B cell (primary cell): ENCODE results near the gene KLHL13. TPM values are rescaled to one million over a fixed set of nuclear protein-coding genes. Genes with fewer than 3 reads are reported as not detected.

ENCODE experiments used
- ATAC-seq: fragments of 200-7000 bp; cut with Tn5 transposase; one replicate; pipeline ENCODE4 v1.10.0; 2021; ENCODE audit warnings: low read depth, mild to moderate bottlenecking, moderate number of reproducible peaks, moderate library complexity
- CTCF ChIA-PET: fragments of 350-600 bp; sonication (Branson Sonifier 250); formaldehyde crosslinking; loops from one replicate; lab custom pipeline; 2021; ENCODE audit warnings: antibody characterized with exemption, inconsistent platforms; lab: Charles Lee
- POLR2A ChIA-PET: fragments of 350-600 bp; sonication (Branson Sonifier 250); formaldehyde crosslinking; loops from one replicate; lab custom pipeline; 2021; ENCODE audit warnings: antibody characterized with exemption; lab: Charles Lee
- DNase-seq: peaks from one replicate; pipeline ENCODE4 v3.0.0; 2013
- H2AFZ ChIP-seq: 2 replicates; pipeline ENCODE4 v1.6.1; 2012; ENCODE audit warnings: mild to moderate bottlenecking, low read depth, low read length; ENCODE audit not compliant: insufficient read depth, poor library complexity, severe bottlenecking
- H3K27ac ChIP-seq, 2 donors: 1 replicate in 1 of 2; 2 replicates in 1 of 2; pipeline ENCODE4 v1.5.1; 2012 to 2013; ENCODE audit warnings: low read length in 2 of 2, mild to moderate bottlenecking in 2 of 2, moderate library complexity in 1 of 2
- H3K27me3 ChIP-seq, 4 experiments: fragments of 200-600 bp in 1 of 4; sonication (generic) in 1 of 4; replicated peaks in 1 of 4; 1 replicate in 2 of 4; 2 replicates in 2 of 4; pipeline versions ENCODE4 v1.6.1 to v1.7.0; 2013 to 2016; ENCODE audit warnings: low read length in 3 of 4, mild to moderate bottlenecking in 2 of 4, mixed read lengths in 1 of 4, moderate library complexity in 1 of 4; ENCODE audit not compliant: insufficient read depth in 4 of 4, control insufficient read depth in 3 of 4; ENCODE audit errors: control extremely low read depth in 1 of 4
- H3K36me3 ChIP-seq, 2 experiments: replicated peaks in 1 of 2; 1 replicate in 1 of 2; 2 replicates in 1 of 2; pipeline versions ENCODE4 v1.6.1 to v1.7.1; 2013; ENCODE audit warnings: low read length in 1 of 2; ENCODE audit not compliant: insufficient read depth in 2 of 2, control insufficient read depth in 1 of 2; ENCODE audit errors: control extremely low read depth in 1 of 2, extremely low read depth in 1 of 2
- H3K4me1 ChIP-seq, 2 donors: fragments of 200-600 bp in 1 of 2; sonication (generic) in 1 of 2; 1 replicate in 1 of 2; 2 replicates in 1 of 2; pipeline versions ENCODE4 v1.5.1 to v1.6.1; 2013 to 2017; ENCODE audit warnings: low read length in 2 of 2; ENCODE audit not compliant: control insufficient read depth in 2 of 2, insufficient read depth in 2 of 2
- H3K4me2 ChIP-seq: replicated peaks from 2 replicates; pipeline ENCODE3; 2012; ENCODE audit warnings: mild to moderate bottlenecking, low read depth, low read length; ENCODE audit not compliant: poor library complexity, severe bottlenecking
- H3K4me3 ChIP-seq, 5 experiments: fragments of 200-600 bp in 1 of 5; sonication (generic) in 1 of 5; 1 replicate in 3 of 5; 2 replicates in 2 of 5; pipeline versions ENCODE4 v1.5.1 to v1.7.0; 2011 to 2016; ENCODE audit warnings: low read length in 4 of 5, mild to moderate bottlenecking in 4 of 5, low read depth in 2 of 5, control low read depth in 1 of 5, moderate library complexity in 1 of 5; ENCODE audit not compliant: insufficient read depth in 1 of 5; ENCODE audit errors: control extremely low read depth in 1 of 5, extremely low read depth in 1 of 5
- H3K79me2 ChIP-seq: fragments of 200-600 bp; sonication (generic); one replicate; pipeline ENCODE4 v1.6.0; 2016; ENCODE audit warnings: low read length; ENCODE audit not compliant: control insufficient read depth, insufficient read depth
- H3K9ac ChIP-seq: fragments of 200-600 bp; sonication (generic); 2 replicates; pipeline ENCODE4 v1.6.1; 2017; ENCODE audit warnings: mild to moderate bottlenecking, low read length, moderate library complexity
- H3K9me3 ChIP-seq, 3 donors: one replicate each; pipeline versions ENCODE4 v1.6.1 to v1.7.1; 2013; ENCODE audit warnings: low read length in 2 of 3; ENCODE audit not compliant: control insufficient read depth in 2 of 3, insufficient read depth in 1 of 3; ENCODE audit errors: control extremely low read depth in 1 of 3
- H4K20me1 ChIP-seq: 2 replicates; pipeline ENCODE4 v1.6.0; 2012; ENCODE audit warnings: mild to moderate bottlenecking, low read length; ENCODE audit not compliant: insufficient read depth, control insufficient read depth, poor library complexity, severe bottlenecking
- H3K27ac Mint-ChIP-seq: one replicate; pipeline ENCODE4 v1.8.0; 2021; ENCODE audit warnings: mixed read lengths
- H3K27me3 Mint-ChIP-seq: one replicate; pipeline ENCODE4 v1.8.0; 2021; ENCODE audit warnings: mixed read lengths
- H3K4me1 Mint-ChIP-seq: one replicate; pipeline ENCODE4 v1.8.0; 2021; ENCODE audit warnings: mixed read lengths
- H3K4me3 Mint-ChIP-seq: one replicate; pipeline ENCODE4 v1.8.0; 2021; ENCODE audit warnings: mixed read lengths
- H3K9me3 Mint-ChIP-seq: one replicate; pipeline ENCODE4 v1.8.0; 2022; ENCODE audit warnings: mixed read lengths; ENCODE audit not compliant: insufficient read depth
- CTCF ChIP-seq: fragments of 200-600 bp; IDR thresholded peaks from one replicate; pipeline ENCODE4 v1.8.0; 2022; ENCODE audit warnings: antibody characterized with exemption, mild to moderate bottlenecking
- EZH2 ChIP-seq: IDR thresholded peaks from 2 replicates; pipeline ENCODE4 v1.6.1; 2012; ENCODE audit warnings: borderline replicate concordance, low read depth, mild to moderate bottlenecking, moderate library complexity, low read length; ENCODE audit not compliant: insufficient read depth, poor library complexity, severe bottlenecking
- WGBS: methylation state at CpG from one replicate; pipeline ENCODE4 v1.1.5; 2013; ENCODE audit warnings: missing lambda C conversion rate; ENCODE audit not compliant: insufficient coverage; 5-methylcytosine and 5-hydroxymethylcytosine counted together
- intact Hi-C: fragments of 100-400 bp; cut with micrococcal nuclease; formaldehyde crosslinking; loops from one replicate; pipeline ENCODE4 v1.10.0; 2022
- polyA plus RNA-seq: library from polyadenylated mRNA; depleted of rRNA; stranded (reverse); fragments of >200 nt; gene quantifications from 2 replicates; pipeline ENCODE4 v1.2.3, GENCODE V29; 2012
- total RNA-seq, 2 donors: library from RNA; stranded (reverse); fragments of 120-200 nt in 1 of 2; gene quantifications; 1 replicate in 1 of 2; 2 replicates in 1 of 2; pipeline versions ENCODE4 v1.2.3 to v1.2.4, GENCODE V29; 2013 to 2022

Gene KLHL13
- total and polyA plus RNA-seq, 2 donors (not counting 1 experiment from before 2014, with no cell fraction given): 0.04 TPM; not detected in 1

- ATAC-seq: no peak
- Histone ChIP-seq H3K4me3 (no peak overlapping the region), H3K79me2 (no peaks in the 10 kb centered on the region), H3K4me1 (no peaks in the 10 kb centered on the region), H3K9me3 (no peaks in the 10 kb centered on the region), H3K27me3 (no peaks in the 10 kb centered on the region), H2AFZ (no peak overlapping the region), H3K9ac (no peak overlapping the region), H3K36me3 (no peaks in the 10 kb centered on the region), H3K4me2 (no peak overlapping the region), H3K27ac (no peak overlapping the region), H4K20me1 (no peaks in the 10 kb centered on the region)
- WGBS: no CpG with 5 or more reads among the region's 1 CpG
- CTCF ChIA-PET: no interaction called here
- POLR2A ChIA-PET: no interaction called here
- no peak for DNase-seq
- no peaks in the 10 kb centered on the region for H3K9me3 Mint-ChIP-seq
- no peak for TF ChIP-seq EZH2
- TF ChIP-seq CTCF: no peak
- H3K4me1 Mint-ChIP-seq: no peaks in the 10 kb centered on the region
- no peaks in the 10 kb centered on the region for H3K27me3 Mint-ChIP-seq
- intact Hi-C loops: no loop called here
- H3K4me3 Mint-ChIP-seq: no peak overlapping the region
- H3K27ac Mint-ChIP-seq: no peak overlapping the region
These were observed 224.1 kb downstream of the KLHL13 start for GRCh38 chrX:117892469-117892868.

- DNase-seq (no peak), ATAC-seq (no peak)
- intact Hi-C loops: no loop called here
- Histone ChIP-seq H3K4me1 (no peaks in the 10 kb centered on the region), H3K4me2 (no peak overlapping the region), H3K4me3 (no peak overlapping the region), H3K27ac (no peak overlapping the region), H2AFZ (no peak overlapping the region), H3K9me3 (no peaks in the 10 kb centered on the region), H3K9ac (no peak overlapping the region), H4K20me1 (no peaks in the 10 kb centered on the region), H3K27me3 (no peaks in the 10 kb centered on the region), H3K79me2 (no peaks in the 10 kb centered on the region), H3K36me3 (no peaks in the 10 kb centered on the region)
- WGBS: no CpG with 5 or more reads among the region's 1 CpG
- CTCF ChIA-PET: no interaction called here
- POLR2A ChIA-PET: no interaction called here
- H3K4me3 Mint-ChIP-seq: no peak overlapping the region
- TF ChIP-seq CTCF (no peak), EZH2 (no peak)
- H3K9me3 Mint-ChIP-seq: peaks cover 4% of the 10 kb centered on the region
- H3K27me3 Mint-ChIP-seq: no peaks in the 10 kb centered on the region
- no peak overlapping the region for H3K27ac Mint-ChIP-seq
- H3K4me1 Mint-ChIP-seq: no peaks in the 10 kb centered on the region
These were observed 244.8 kb downstream of the KLHL13 start for GRCh38 chrX:117871796-117872195.
